HG03064 (cell line): ENCODE measurements around the gene MCC.

Source experiments
- ATAC-seq: cut with Tn5 transposase; IDR thresholded peaks from one replicate; pipeline ENCODE4 v1.9.1; 2021; ENCODE audit warnings: low read depth; ENCODE audit not compliant: unreplicated experiment

MCC gene

DNA sequence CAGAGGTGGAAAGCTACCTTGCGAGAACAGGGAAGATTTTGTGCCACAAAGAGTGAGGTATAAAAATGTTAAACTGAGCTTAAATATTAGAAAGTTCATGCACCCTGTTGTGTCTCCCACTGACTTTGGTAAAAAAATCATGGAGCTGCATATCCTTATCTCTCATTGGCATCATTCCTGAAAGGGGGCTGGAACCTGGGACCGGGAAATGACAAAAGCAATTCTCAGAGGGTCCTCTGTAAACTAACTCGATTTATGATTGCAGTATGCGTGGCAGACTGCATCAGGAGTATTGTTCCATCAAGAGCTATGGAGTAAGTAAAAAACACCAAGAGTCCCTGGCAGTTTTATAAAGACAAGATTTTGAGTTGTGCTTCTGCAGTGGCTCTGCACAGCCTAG, 362.9 kb downstream of the MCC start:
- ATAC-seq: no peak

DNA sequence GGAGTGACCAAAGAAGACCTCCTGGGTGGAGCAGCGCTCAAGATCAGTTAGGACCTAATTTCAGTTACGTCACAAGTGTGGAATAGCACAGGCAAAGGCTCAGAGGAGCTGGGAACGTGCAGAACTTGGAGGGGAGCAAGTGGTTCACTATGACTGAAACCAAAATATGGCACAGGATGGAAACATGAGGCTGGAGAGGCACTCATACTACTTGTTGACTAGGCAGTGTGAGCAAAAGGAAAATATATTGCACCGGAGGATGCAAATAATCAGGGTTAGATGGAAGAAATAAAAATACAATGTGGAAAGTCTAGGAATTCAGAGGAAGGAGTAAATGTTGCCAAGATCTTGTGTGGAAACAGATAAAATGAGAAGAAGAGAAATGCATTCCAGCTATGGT, 363.3 kb downstream of the MCC start:
- no peak for ATAC-seq

DNA sequence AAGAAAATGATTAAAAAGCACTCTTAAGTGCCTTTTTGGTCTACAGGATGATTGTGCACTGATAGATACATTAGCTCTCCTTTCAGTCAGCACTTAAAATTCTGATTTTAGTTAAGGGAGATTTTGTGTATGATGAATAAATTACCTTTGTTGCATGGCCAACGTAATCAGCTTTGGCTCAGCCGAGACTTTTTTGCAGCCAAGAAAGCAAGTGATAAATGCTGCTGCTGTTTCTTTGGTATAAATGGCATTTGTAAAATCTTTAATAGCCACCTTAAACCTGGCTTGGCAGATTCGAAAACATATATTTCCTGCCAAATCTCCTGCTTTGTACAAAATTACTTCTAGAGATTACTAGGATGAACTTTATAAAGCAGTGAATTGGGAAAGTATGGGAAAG, 364.0 kb downstream of the MCC start:
- ATAC-seq: no peak

- ATAC-seq: no peak
These were observed 364.6 kb downstream of the MCC start for GRCh38 chr5:113123618-113124017.

- ATAC-seq: no peak
These were observed 366.2 kb downstream of the MCC start for GRCh38 chr5:113122053-113122452.

GRCh38 chr5:113119246-113119924, 368.9 kb downstream of the MCC start:
- ATAC-seq: no peak

- no peak for ATAC-seq
These were observed 369.5 kb downstream of the MCC start for GRCh38 chr5:113118765-113119164.

GRCh38 chr5:113118298-113118697, 370.0 kb downstream of the MCC start:
- no peak for ATAC-seq

DNA sequence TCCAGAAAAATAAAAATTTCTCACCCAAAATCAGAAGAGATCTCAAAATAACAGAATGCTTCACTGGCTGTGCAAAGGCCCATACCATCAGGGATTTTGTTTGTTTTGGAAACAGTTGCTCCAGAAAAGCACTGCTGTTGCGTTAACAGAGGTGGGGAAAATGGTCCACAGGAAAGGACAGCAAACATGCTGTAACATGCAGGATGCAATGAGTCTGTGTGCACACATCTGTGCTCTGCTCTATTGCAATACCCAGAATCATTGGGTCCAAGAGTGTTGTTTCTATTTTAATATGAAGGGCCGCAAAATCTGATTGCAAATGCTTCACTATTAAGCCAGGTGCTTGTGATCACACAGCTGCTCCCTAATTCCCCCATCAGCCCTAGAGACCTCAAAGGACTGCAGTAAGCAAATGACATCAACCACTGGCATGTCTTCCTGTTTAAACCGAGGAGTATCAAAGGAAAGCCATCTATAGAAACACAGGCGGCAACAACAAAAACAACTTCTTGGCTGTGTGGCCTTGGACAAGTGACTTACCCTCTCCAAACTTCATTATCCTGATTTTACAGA, 370.6 kb downstream of the MCC start:
- no peak for ATAC-seq

GRCh38 chr5:113115956-113116355, 372.3 kb downstream of the MCC start:
- no peak for ATAC-seq

- no peak for ATAC-seq
These were observed 373.2 kb downstream of the MCC start for GRCh38 chr5:113115061-113115460.

DNA sequence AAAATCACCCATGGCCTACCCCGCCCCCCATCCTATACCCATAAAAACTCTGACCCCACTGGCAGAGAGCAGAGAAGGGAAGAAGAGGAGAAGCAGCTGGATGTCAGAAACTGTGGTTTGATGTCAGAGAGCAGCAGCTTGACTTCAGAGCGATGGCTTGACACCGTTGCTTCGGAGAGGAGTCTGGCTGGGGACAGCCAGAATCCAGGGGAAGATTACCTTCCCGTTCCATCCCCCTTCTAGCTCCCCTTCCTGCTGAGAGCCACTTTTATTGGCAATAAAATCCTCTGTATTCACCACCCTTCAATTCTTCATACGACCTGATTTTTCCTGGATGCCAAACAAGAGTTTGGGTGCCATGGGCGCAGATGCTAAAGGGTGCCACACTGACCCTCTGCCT, 373.7 kb downstream of the MCC start:
- no peak for ATAC-seq

DNA sequence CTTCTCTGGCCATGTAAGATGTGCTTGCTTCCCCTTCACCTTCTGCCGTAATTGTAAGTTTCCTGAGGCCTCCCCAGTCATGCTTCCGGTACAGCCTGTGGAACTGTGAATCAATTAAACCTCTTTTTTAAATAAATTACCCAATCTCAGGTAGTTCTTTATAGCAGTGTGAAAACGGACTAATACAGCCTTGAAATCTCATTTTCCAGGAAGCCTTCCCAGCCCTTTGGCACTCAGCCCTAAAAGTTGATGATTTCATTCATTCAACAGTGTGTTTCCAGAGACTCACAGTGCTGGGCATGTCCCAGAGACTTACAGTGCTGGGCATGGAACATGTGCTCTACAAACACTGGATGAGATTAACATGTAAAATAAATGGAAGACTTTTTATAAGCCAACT, 375.8 kb downstream of the MCC start:
- ATAC-seq: no peak

GRCh38 chr5:113110117-113110516, 378.1 kb downstream of the MCC start:
- no peak for ATAC-seq

DNA sequence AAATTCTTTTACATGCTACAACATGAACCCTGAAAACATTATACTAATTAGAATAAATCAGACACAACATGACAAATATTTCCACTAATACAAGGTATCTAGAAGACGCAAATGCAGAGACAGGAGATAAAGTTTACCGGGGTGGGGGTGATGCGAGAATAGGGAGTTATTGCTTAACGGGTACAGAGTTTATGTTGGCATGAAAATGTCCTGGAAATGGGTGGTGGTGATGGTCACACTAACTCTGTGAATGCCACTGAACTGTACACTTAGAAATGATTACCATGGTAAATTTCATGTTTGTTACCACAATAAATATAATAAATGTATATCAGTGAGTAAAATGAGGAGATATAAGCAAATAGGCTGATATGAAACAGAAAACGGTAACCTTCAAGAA, 378.9 kb downstream of the MCC start:
- no peak for ATAC-seq

DNA sequence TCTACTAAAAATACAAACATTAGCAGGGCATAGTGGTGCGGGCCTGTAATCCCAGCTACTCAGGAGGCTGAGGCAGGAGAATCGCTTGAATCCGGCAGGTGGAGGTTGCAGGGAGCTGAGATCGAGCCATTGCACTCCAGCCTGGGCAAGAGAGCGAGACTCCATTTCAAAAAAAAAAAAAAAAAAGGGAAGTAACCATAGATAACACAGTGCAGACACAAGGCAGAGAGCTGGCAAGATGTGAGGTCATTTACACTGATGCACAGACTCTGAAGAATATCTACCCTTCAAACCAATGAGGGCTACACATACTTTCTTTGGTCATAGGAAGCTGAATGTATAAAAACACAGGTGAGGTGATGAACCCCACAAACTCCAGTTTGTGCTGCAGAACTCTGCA, 379.8 kb downstream of the MCC start:
- no peak for ATAC-seq

DNA sequence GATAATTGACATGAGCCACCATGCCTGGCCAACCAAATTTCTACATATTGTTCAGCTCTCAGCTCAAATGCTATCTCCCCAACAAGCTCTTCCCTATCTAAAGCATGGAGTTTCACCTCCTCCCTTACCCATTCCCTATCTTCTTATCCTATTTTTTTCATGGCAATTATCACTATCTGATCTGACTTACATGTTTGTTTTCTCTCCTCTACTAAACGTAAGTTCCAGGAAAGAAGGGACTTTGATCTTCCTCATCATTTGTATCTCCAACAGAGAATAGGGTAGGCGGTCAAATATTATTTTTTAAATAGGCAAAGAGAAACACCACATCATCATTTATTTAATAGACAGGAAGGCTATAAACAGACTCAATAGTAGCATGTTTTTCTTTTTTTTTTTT, 381.4 kb downstream of the MCC start:
- no peak for ATAC-seq

DNA sequence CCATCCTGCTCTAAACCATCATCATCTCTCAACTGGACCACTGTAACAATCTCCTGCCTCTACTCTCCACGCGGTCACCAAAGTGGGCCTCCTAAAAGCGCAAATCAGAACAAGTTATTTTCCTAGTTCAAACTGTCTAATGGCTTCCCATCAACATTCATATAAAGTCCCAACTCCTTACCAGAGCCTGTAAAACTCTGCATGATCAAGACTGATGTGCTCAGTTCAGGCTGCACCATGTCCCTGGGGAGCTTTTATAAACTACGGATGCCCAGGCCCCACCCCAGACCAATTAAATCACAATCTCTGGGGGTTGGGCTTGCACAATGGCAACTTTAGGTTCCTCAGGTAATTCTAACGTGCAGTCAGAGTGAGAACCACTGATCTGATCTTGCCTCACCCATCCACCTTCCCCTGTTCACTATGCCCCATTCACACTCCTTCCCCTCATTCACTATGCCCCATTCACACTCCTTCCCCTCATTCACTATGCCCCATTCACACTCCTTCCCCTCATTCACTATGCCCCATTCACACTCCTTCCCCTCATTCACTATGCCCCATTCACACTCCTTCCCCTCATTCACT, 382.5 kb downstream of the MCC start:
- ATAC-seq: no peak

GRCh38 chr5:113103330-113103729, 384.9 kb downstream of the MCC start:
- ATAC-seq: no peak

GRCh38 chr5:113102121-113102531, 386.1 kb downstream of the MCC start:
- ATAC-seq: no peak

DNA sequence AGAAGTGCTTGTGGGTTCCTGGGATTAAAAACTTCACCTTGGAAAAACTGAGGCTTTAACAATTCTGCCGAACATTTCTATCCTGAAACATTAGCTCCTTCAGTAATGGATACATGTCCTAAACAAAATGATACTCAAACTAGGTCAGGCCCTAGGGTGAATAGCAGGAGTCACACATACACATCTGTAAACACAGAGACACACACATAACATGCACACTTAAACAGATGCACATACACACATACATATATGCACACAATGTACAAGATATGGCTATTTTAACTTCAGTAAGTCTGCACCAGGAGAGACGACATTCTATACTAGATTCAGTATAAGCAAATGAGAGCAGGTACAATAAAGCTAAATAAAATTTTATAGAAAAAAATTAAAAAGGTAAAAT, 387.3 kb downstream of the MCC start:
- no peak for ATAC-seq

- no peak for ATAC-seq
These were observed 388.4 kb downstream of the MCC start for GRCh38 chr5:113099822-113100221.
